Measurements from ENCODE around the gene C12orf42.

GRCh38 chr12:103456006-103456405 is 39.8 kb downstream of the C12orf42 start:
- TF ChIP-seq CTCF (IDR thresholded peaks at IDR 0.05), result no peak
- TF ChIP-seq POLR2A (IDR thresholded peaks at IDR 0.05), result no peak
